NCI-H1105 treated with DMSO at 0.1 percent for 48 hours (cell line): ENCODE measurements around the gene DIDO1.

Experiments
- DNase-seq: peaks from one replicate; lab custom pipeline; 2025; lab: John Stamatoyannopoulos, UW

DIDO1 gene

DNA sequence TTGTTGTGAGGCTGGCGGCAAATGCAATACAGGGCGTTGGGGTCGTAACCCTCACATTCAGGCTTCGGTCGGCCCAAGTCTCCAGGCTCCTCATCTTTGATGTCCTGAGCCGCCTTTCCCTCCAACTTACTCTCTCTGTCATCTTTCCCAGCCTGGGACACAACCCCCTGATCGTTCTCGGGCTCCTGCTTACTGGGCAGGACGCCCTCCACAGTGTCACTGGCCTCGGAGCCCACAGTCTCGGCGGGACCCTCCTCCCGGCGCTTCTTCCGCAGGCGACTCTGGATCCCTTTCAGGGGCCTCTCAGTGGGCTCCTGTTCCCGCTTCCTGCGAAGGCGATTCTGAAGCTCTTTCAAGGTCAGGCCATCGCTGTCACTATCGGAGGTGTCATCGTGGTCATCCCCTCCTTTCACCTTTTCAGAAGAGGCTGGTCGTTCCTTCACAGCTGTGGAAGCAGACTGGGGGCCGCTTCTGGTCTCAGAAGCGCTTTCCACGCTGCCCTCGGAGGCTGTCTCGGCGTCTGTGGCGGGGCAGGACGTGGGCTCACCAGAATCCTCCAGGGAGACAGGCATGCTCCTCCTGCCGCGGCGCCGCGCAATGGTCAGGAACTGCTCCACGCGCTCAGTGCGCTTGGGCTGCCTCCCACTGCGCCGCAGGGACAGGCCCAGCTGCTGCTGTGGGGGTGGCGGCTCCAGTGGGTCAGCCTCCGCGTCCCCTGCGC lies 15.4 kb downstream of the DIDO1 start:
- no peak for DNase-seq

DNA sequence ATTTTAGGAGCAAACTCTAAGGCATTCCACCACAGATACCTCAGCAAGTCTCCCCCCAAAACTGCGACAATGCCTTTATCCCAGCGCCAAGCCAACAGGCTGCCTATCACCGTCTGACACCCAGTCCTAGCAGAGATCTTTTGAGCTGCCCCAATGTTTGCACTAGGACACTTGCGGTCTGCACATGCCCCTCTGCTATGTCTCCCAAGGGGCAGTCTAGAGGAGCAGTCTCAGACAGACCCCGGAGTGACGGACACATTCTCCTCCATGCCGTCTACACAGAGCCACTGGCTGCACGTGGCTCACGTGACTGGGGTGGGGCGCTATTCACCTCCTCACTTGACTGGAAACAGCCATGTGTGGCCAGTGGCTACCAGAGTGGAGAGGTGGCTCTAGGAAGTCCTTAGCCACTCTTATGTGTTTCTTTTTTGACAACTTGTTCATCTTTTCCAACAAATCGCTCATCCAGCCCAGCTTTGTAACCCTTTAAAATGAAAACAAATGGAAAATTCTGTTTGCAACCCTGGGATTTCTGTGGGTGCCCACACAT lies 16.0 kb downstream of the DIDO1 start:
- DNase-seq, result no peak

DNA sequence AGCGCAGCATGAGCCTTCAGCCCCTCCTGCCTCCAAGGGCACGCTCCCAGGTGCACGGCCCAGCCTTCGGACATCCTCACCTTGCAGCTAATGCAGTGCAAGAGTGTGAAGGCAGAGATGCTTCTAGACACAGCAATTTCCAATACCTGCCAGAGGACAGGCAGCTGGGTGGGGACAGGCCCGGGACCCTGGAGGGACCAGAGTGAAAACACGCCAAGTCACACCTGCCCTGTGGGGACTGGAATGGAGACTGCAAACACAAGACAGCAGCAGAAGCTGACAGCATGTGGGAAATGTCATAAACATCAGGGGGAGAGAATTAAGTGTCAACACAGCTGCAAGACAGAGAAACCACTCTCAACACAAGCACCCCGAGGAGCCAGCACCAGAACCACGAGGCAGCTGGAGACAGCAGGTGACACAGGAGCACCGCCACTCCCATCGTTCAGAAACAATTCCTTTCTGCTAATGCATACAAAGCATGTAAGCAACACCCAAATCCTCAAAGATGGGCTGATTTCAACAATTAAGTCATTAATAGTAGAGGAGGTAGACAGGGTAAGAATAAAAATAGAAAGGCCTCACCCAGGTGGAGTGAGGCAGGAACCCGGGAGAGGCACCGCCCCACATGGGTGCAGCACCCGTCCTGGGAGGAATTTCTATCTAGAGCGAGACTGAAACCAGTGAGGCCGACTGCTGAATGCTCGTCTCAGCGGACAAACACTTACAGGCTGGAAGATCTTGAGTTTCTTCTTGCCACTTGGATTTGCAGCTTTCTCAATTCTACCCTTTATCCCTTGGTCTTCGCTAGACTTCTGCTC lies 17.1 kb downstream of the DIDO1 start:
- peak; percentile 52 for DNase-seq

DNA sequence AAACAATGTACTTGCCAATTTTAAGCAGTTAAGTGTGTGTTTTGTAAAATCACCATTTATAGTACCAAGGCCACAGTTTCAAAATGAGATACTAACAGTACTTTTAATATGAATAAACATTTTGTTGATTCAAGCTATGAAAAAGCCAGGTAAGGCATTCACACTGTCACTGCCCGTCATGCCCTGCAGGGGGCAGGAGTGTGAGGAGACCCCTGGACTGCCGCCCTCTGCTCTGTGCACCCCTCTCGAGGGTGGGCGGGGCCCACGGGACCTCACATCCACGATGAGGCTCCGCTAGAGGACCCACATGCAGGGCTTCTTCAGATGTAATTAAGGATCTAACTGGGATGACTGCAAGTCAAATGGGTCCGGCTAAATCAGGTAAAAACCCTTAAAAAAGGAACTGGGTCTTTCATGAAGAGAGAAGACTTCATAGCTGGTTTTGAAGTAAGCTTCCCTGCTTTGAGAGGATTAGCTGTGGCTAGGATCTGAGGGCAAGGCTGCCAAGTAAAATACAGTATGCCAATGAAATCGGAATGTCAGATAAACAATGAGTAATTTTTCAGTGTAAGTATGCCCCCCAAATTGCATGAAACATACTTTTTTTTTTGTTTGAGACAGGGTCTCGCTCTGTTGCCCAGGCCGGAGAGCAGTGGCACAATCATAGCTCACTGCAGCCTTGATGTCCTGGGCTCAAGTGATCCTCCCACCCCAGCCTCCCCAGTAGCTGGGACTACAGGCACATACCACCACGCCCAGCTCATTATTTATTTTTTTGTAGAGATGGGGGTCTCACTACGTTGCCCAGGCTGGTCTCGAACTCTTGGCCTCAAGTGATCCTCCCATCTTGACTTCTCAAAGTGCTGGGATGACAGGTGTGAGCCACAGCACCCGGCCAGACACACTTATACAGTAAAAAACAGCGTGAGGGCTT lies 18.7 kb downstream of the DIDO1 start:
- no peak for DNase-seq

DNA sequence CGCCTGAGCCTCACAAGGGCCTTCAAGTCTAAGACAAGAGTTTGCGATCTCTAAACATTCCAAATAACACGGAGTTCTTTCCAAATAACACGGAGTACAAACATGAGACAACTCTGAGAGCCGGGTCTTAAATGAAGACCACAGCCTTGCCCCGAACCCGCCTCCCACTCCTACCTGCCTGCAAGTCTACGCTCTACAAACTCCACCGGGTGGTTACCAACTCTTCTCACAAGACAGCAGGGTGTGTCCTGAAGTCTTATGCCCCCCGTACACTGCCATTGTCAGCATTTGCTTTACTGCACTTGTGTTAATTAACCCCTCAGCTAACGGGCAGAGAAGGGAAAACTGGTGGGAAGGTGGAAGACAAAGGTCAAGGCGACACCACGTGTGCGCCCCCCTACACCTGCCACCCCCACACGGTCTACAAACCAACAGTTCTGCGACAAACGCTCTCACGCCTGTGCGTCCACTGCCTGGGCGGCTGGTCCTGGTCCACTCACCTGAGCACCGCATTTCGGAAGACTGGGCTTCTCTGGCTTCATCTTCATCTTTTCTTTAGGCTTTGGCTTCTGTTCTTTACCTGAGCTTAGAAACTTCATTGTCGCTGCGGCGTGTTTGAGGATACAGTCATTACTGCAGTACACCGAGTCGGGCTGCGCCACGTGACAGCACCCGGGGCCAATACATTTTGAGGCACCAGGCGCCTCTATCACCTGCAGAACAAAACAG lies 19.5 kb downstream of the DIDO1 start:
- DNase-seq, result no peak

DNA sequence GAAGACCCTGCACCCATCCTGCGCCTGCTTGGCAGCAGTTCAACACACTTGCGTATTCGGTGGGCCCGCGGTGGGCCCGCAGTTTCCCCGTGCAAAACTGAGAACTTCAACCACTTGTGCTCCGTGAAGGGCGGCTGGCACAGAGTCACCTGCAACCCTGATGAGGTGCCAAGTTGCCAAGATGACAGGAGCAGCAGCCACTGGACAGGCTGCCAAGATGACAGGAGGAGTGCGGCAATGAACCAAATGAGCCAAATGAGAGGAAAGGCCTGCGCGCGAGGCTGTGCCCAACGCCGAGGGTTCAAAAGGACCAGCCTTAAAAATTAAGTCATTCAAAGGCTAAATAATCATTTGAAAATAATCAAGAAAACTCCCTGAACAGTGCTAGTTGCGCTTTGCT lies 20.1 kb downstream of the DIDO1 start:
- no peak for DNase-seq

DNA sequence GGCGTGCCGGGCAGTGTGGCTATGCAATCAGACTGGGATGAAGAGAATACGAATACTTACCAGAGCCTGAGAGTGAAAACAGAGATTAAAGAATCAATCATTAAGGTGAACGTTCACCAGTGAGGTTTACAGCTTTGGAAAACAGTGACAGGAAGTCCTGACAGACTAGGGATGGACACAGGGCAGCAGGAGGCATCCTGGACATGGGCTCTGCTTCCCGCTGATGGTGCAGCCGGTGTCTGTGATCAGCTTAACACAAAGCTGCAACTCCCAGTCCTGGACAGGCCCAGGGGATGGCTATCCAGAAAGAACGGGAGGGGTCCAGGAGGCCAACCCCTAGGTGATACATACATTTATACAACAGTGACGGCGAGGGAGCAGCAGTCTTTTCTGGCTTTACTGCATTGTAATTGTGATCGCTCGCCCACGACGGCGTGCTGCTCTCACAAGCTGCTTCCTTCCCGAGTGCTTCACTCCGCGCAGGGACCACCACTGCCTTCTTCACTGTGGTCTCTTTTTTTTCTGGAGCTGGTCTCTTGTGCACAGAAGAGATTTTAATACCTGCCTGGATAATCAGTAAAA lies 20.7 kb downstream of the DIDO1 start:
- DNase-seq, result no peak

DNA sequence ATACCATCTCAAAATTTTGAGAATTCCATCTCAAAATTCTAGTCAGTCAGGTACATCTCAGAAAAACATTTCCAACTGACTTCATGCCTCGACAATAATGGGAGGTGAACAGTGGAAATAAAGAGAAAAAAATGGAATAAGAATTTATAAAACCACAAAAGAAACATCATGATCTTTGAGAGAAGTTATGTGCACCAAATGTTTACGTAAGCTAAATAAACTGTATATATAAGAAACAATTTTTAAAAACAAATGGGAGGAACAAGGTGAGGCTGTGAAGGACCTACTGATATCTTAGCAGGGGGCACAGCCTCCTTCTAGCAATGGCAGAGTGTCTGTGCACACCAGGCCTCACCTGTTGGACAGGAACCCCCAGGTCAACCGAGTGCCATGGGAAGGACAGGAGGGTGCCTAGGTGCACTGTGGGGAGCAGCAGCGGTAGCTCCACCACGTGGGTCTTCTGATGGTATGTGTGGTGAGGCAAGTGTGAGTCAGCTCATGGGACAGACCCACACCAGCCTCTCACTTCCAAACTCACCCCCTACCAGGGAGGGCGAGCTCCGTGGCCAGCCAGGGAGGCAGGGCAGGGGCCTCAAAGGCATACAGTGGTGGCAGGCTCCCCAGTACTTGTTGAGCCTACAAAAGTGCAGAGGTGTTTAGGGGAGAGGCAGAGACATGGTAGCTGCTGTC lies 23.2 kb downstream of the DIDO1 start:
- no peak for DNase-seq

DNA sequence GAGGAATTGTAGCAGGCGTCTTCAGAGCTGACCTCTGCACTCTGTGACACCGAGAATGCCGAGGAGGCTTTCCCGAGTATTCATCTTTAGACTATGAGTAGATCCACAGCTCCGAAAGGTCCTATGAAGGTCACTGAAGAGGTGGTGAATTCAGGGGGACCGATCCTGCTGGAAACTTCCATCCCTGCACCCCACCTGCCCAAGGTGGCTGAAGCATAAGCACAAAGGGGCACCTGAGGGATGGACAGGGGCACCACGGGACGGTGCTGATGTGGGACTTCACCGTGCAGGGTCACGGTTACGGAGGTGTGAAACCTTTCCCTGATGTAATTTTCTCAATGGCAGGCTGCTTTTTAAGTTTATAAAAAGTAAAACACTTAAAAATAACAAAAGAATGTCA lies 24.4 kb downstream of the DIDO1 start:
- DNase-seq, result no peak

DNA sequence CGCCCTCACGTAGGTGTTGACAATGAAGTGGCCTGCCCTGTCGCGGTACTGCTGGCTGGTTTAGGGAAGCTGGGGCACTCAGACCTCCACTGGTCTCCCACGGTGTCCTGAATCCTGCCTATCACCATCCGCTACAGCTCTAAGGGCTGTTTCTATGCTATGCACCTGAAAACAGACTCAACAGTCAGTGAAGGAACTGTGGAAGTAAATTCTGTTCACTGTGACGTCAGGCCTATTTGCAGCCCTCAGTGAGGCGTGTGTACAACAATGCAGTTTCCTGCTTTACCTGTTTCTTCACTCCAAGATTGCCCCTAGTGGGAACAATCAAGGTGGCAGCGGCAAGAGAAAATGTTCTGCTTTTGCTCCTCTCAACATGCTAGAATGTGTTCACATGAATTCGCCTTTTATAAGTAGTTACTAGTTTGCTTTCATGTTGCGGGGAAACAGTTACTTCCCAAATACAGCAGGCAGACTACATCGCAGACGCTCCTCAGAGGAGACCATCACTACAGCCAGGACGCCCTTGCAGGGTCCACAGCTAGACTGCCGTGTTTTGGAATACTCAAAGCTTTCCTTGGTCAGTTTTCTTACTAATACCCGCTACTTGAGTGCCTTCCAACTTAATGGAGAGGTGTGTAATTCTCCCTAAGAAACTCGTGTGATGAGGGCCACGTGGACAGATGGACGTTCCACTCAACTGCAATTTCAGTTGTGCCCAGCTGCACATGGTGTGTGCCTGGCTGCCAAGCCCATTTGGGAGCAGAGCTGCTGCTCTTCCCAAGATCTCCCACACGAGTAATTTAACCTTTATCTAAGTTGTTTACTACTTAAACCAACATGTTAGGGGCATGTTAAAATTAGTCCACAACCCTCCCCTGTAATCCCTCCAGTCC lies 25.4 kb downstream of the DIDO1 start:
- DNase-seq, result peak; percentile 73

DNA sequence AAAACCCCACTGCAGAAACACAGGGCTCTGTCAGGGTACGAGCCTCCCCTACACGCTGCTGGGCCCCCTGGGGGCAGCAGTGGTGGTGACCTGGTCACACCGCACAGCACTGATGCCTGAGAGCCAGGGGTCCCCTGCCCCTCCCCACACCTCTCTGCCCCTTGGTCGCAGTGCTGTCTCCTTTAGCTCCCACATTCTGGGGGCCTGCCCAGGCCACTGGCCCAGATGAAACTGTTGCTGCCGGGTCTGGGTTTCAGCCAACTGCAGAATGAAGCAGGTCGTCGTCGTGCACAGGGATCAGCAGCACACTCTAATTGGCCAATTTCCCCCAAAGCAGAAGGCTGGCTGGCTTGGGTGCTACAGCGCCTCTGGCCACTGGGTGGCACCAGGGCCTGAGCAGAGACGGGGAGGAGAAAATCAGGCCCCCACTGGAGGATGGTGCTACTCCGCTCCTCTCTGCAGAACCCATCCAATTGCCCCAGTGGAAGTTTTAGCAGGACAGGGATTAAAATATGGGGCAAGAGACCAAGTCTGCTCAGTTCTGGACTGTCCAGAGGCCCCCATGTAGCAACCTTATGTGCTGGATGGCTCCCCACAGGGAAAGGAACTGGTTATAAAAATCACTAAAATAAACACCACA lies 26.1 kb downstream of the DIDO1 start:
- peak; percentile 82 for DNase-seq

DNA sequence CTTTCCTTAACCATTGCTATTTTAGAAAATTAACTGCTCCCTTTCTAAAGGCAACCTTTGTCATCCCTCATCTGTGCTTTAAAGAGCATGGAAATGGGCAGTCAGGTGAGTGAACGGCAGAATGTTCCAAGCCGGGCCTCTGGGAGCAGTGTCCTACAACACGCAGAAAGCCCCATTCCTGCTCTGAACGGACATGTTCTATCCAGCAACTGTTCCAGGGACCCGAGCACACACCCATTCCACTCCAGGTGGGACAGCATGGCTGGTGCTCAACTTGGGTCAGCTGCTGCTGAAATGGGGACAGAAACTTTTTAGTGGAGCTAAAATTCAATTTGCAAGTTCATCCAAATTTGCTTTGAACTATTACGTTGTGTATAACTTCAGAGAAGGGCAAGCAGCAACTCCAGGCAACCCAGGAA lies 26.7 kb downstream of the DIDO1 start:
- DNase-seq, result no peak

DNA sequence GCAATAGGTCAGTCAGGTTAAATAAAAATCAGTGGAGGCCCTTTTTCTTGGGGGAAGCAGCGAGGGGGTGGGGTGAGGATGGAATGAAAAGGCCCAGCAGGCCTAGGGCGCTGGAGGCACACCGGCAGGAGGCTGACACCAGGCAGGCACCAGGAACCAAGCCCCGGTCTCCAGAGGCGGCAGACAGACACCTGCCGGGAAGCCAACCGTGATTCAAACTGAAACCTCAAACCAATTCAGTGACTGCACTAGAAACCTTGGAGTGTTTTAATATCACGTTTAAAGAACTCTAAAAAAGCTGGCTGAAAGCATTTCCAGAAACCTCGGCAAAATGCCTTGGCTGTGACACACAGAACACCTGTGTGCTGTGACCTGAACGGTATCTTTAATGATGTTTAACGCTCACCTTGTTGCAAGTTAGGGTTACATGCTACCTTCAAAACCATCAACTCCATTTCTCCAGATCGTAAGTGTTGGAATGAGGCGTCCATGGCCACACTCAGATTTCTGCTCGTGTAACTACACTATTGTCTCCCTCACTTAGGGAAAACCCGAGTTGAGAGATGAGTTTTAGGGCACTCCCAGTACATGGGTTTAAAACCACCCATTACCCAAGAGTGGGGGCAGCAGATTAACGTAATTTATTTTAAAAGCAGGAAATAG lies 27.2 kb downstream of the DIDO1 start:
- no peak for DNase-seq

DNA sequence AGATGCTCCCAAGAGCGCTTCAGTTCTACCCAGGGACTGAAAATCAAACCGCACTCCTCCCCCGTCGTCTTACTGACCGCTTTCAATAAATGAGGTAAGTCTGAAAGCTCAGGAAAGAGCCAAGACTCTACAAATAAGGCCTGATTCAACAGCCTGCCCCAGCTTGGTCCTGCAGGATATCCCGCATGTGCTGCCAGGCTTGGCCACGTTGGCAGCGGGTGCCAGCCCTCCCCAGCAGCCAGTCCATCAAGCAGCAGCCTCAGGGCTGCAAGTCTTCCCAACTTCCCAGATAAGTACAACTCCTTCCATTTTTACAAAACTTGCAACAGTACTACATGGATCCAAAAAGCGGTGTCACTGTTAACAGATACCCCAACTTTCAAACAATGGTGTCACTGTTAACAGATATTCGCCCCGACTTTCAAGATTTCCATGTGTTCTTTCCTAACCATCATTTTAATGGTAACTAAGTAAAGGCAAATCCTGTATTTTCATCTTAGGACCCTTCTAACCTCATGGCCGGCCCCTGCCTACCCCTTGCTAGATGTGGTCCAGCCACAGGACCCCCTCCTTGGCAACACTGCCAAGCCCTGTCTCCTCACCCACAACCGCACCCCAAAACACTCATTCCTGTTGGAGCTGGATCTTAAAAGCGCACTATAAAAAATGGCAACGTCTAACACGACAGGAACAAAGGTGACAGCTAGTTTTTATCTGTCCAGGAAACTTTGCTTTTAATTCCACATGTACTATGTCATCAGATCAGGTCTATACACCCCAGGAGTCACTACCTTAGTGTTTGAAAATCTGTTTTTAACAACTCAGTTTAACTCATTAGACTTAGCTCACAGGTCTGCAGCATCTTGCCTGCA lies 28.0 kb downstream of the DIDO1 start:
- DNase-seq, result no peak

DNA sequence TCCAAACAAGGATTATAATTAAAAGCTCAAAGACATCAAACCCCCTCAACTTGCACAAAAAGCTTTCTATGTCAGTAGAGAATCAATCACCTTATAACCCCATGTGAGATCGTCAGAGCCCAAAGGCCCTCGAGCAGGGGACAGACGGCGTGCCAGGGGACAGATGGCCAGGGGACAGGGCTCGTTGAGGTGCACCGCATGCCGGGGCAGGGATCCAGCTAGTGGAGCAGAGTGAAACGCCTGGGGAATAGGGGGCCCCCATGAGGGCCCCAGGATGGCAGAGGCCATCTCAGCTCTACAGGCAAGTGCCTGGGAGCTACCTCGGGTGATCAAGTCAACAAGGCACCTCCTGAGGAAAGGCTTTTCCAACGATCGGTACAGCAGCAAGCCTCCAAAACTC lies 28.6 kb downstream of the DIDO1 start:
- DNase-seq, result no peak

DNA sequence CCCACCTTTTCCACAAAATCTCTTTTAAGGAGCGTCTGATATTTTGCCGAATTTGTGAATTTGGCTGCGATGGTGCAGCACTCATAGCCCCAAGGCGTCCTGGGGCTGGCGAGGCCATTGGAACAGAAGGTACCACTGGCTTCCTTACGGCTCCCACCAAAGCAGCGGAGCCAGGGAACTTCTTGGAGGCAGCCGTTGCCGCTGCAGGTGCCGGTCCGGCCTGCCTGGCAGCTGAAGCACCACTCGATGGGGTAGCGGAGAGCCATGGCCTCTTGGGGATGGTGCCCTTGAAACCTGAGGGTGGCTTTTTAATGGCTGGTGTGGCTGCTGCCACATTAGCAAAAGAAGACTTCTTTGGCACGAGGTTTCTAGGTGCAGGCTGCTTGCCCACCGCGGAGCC lies 29.8 kb downstream of the DIDO1 start:
- no peak for DNase-seq

DNA sequence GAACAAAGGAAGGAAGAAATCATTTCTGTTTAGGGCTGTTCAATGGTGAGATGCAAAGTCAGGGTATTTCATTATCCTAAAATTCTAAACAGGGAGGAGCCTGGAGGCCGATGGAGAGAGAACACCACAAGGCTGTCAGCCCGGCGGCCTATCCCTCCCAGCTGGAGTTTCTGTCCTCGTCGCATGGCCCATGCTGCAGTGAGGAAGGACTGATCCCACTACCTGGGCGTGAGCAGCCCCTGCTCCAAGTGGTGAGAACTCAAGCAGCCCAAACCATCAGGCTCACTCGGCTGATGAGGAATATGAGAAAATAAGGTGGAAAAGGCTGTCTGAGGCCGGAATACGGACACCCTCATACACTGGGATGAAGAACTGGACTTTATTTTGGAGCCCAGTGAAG lies 30.8 kb downstream of the DIDO1 start:
- no peak for DNase-seq
